SK-N-SH (cell line): ENCODE data around the gene HOXB2.

Experiments
- CTCF ChIP-seq: fragments of 200-600 bp; sonication (generic); IDR thresholded peaks from 2 replicates; pipeline ENCODE4 v1.6.1; 2017; ENCODE audit warnings: antibody characterized with exemption, mild to moderate bottlenecking, moderate library complexity
- GABPA ChIP-seq: IDR thresholded peaks from 2 replicates; pipeline ENCODE4 v1.4.0; 2012; ENCODE audit warnings: low read depth, mild to moderate bottlenecking
- GATA2 ChIP-seq: sonication (generic); formaldehyde crosslinking; IDR thresholded peaks from 2 replicates; pipeline ENCODE4 v1.5.0; 2020; ENCODE audit warnings: mild to moderate bottlenecking, missing genetic modification reagents
- REST ChIP-seq: IDR thresholded peaks from 2 replicates; pipeline ENCODE4 v1.6.1; 2012; ENCODE audit warnings: mild to moderate bottlenecking, low read depth, low read length, moderate library complexity
- SMC3 ChIP-seq: IDR thresholded peaks from 2 replicates; pipeline ENCODE4 v1.6.1; 2012; ENCODE audit warnings: low read depth, low read length, improper control_type of control experiment

- no peak for TF ChIP-seq SMC3
- no peak for TF ChIP-seq CTCF
- no peak for TF ChIP-seq GABPA
- no peak for TF ChIP-seq GATA2
- no peak for TF ChIP-seq REST
These were observed 47.8 kb downstream of the HOXB2 start for GRCh38 chr17:48497103-48497502.
